ENCODE measurements around the gene ZDHHC12. TPM values are rescaled to one million over a fixed set of nuclear protein-coding genes. Genes with fewer than 3 reads are reported as not detected.

Gene ZDHHC12
- total and polyA plus RNA-seq, 2 of the 8 experiments (the other 6 are each of a cell fraction or from before 2014, with no cell fraction given) = 35.0 to 93.8 TPM

DNA sequence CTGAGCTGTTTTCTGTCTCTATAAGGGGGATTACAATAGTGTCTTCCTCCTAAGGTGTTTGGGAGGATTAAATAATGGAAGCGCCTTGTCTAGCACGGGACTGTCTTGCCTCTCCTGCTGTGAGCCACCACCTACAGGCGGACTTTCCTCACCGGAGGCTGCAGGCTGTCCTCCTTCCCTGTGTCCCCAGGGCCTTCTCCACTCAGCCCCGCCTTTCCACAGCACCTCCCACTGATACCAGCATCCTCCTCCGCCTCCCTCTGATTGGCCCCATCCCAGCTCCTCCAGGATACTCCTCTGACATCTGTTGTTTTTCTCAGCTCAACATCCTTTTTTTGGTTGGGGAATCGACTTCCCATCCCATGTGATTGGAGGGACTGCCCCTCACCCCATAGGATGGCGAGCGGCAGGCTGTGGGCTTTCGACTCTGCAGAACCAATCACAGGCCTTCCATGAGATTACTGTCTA lies 851 bp upstream of the ZDHHC12 start:
- peak overlapping the region; percentile 4; the same call in 1 of the 2 replicates for H4K8ac ChIP-seq (ENCODE audit: extremely low read depth, insufficient read depth, low read length)
- no peak overlapping the region for H3K23ac ChIP-seq (ENCODE audit: insufficient read length)
- peak overlapping the region; percentile 61 to 84 for H3K4me2 ChIP-seq (ENCODE audit: insufficient read depth in 1 of 2, low read depth in 2 of 2, low read length in 2 of 2)
- H3K36me3 ChIP-seq (ENCODE audit: control insufficient read depth in 2 of 4, insufficient read depth in 4 of 4, low read length in 3 of 4) = peaks cover 0 to 15% (median 8%) of the 10 kb centered on the region in 4 experiments; a peak in 4 of 8 replicates
- H4K5ac ChIP-seq (ENCODE audit: insufficient read length, low read depth, low read length) = no peak overlapping the region
- peak overlapping the region; percentile 47; the same call in 1 of the 2 replicates for H2BK5ac ChIP-seq (ENCODE audit: low read depth, low read length)
- H3K79me2 ChIP-seq (ENCODE audit: control insufficient read depth in 1 of 2, insufficient read depth in 2 of 2, low read length in 2 of 2) = no peaks in the 10 kb centered on the region
- H3K4ac ChIP-seq (replicated peaks; ENCODE audit: insufficient read length, low read depth, low read length) = peak overlapping the region; percentile 1
- H2AFZ ChIP-seq (ENCODE audit: low read length) = no peak overlapping the region
- H2BK120ac ChIP-seq (replicated peaks; ENCODE audit: low read depth, low read length) = no peak overlapping the region
- WGBS, 2 experiments (ENCODE audit: extremely low coverage in 1 of 2, insufficient coverage in 1 of 2, insufficient read length in 1 of 2, insufficient replicate concordance in 2 of 2, low coverage in 1 of 2, low lambda C conversion rate in 2 of 2, missing lambda C conversion rate in 1 of 2) = 33% methylated on average over 10 of the region's 10 CpGs; no CpG with 5 or more reads in 1 of the 2 experiments
- peaks cover 0 to 2% of the 10 kb centered on the region in 2 experiments for H4K20me1 ChIP-seq (replicated peaks in 1 of 2; ENCODE audit: control insufficient read depth in 1 of 2, insufficient read depth in 2 of 2, low read length in 2 of 2)
- H3K9me3 ChIP-seq (ENCODE audit: insufficient read depth in 2 of 2, low read depth in 1 of 2, low read length in 1 of 2) = no peaks in the 10 kb centered on the region
- CTCF ChIA-PET (ENCODE audit: partially characterized antibody) = interaction anchor here (0.6 to 1.4 kb wide), 6 partner anchors 9 to 95 kb away, joined by 3 to 11 read pairs (median 3); no protein-coding TSS in a partner anchor
- no peak overlapping the region; the same call in 1 of the 2 replicates for H3K18ac ChIP-seq (ENCODE audit: extremely low read depth, low read length)
- no peak overlapping the region for H2BK20ac ChIP-seq (ENCODE audit: low read length)
- DNase-seq (ENCODE audit: low read depth in 1 of 2, low spot score in 2 of 2) = peak; percentile 73 to 84
- FAIRE-seq = peak; percentile 98
- H3K79me1 ChIP-seq (ENCODE audit: low read depth, low read length) = peaks cover 5% of the 10 kb centered on the region; the same call in 1 of the 2 replicates
- H4K91ac ChIP-seq (replicated peaks; ENCODE audit: insufficient read length, low read length) = no peak overlapping the region
- peaks cover 0 to 3% (median 0%) of the 10 kb centered on the region in 4 experiments; a peak in 3 of 7 replicates for H3K4me1 ChIP-seq (replicated peaks in 1 of 4; ENCODE audit: control insufficient read depth in 3 of 4, insufficient read depth in 4 of 4, low read length in 3 of 4)
- POLR2A ChIA-PET (ENCODE audit: partially characterized antibody) = interaction anchor here (0.6 to 13.5 kb wide), 23 partner anchors 8 to 425 kb away, joined by 3 to 133 read pairs (median 5); partner anchors contain the start of genes ENDOG, PKN3, SET and ZER1
- H3K9ac ChIP-seq (replicated peaks in 1 of 4; ENCODE audit: extremely low read depth in 1 of 4, low read depth in 3 of 4, low read length in 3 of 4) = no peak overlapping the region; a peak in 2 of 7 replicates
- H3K4me3 ChIP-seq (ENCODE audit: extremely low read depth in 1 of 4, insufficient read depth in 2 of 4, low read depth in 3 of 4, low read length in 4 of 4) = peak overlapping the region; percentile 38 to 89 (median 45)
- H3K27ac ChIP-seq (ENCODE audit: low read depth, low read length) = peak overlapping the region; percentile 7
- peaks cover 7% of the 10 kb centered on the region for H3K23me2 ChIP-seq (ENCODE audit: low read depth, low read length)
- H3K56ac ChIP-seq (replicated peaks; ENCODE audit: insufficient read length, low read depth, low read length) = no peak overlapping the region
- peak overlapping the region; percentile 31; the same call in 1 of the 2 replicates for H2BK12ac ChIP-seq (ENCODE audit: low read depth, low read length)
- H2AK5ac ChIP-seq (ENCODE audit: low read depth, low read length) = no peak overlapping the region
- no peaks in the 10 kb centered on the region for H3K27me3 ChIP-seq (replicated peaks in 1 of 4; ENCODE audit: control insufficient read depth in 3 of 4, extremely low read depth in 1 of 4, insufficient read depth in 3 of 4, low read length in 3 of 4)
- H2BK15ac ChIP-seq (ENCODE audit: low read length) = no peak overlapping the region
- no peak overlapping the region for H3K14ac ChIP-seq (ENCODE audit: insufficient read length)
- TF ChIP-seq CHD1 (IDR thresholded peaks at IDR 0.05; ENCODE audit: low read depth, low read length) (no peak; the same call in 1 of the 2 replicates), TAF7 (optimal IDR thresholded peaks at IDR 0.05; ENCODE audit: borderline replicate concordance, low read depth, low read length) (peak; percentile 2), GTF2F1 (IDR thresholded peaks at IDR 0.05; ENCODE audit: borderline replicate concordance, low read depth, low read length) (no peak), SP1 (IDR thresholded peaks at IDR 0.05; ENCODE audit: low read depth, low read length) (peak; percentile 89), ZNF274 (IDR thresholded peaks at IDR 0.05; ENCODE audit: borderline replicate concordance, extremely low read depth, low read length) (no peak), CHD2 (IDR thresholded peaks at IDR 0.05; ENCODE audit: low read length) (peak; percentile 71; the same call in 1 of the 2 replicates), YY1 (IDR thresholded peaks at IDR 0.05; ENCODE audit: low read depth, low read length) (0 out of 2 replicates have a peak, but pooled peaks have one; percentile 17), TAF1 (IDR thresholded peaks at IDR 0.05; ENCODE audit: low read depth, low read length) (peak; percentile 49), SIRT6 (IDR thresholded peaks at IDR 0.05; ENCODE audit: low read length) (no peak)
- TF ChIP-seq, protein P1, sequence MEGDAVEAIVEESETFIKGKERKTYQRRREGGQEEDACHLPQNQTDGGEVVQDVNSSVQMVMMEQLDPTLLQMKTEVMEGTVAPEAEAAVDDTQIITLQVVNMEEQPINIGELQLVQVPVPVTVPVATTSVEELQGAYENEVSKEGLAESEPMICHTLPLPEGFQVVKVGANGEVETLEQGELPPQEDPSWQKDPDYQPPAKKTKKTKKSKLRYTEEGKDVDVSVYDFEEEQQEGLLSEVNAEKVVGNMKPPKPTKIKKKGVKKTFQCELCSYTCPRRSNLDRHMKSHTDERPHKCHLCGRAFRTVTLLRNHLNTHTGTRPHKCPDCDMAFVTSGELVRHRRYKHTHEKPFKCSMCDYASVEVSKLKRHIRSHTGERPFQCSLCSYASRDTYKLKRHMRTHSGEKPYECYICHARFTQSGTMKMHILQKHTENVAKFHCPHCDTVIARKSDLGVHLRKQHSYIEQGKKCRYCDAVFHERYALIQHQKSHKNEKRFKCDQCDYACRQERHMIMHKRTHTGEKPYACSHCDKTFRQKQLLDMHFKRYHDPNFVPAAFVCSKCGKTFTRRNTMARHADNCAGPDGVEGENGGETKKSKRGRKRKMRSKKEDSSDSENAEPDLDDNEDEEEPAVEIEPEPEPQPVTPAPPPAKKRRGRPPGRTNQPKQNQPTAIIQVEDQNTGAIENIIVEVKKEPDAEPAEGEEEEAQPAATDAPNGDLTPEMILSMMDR (IDR thresholded peaks at IDR 0.05; ENCODE audit: control extremely low read depth in 1 of 3, insufficient read depth in 1 of 3, low read depth in 1 of 3, low read length in 3 of 3) = no peak

Measured in H1 (cell line).